Gastroesophageal sphincter (tissue), 3 donors: ENCODE data around the gene LYPD5.

ENCODE experiments used
- CTCF ChIP-seq, 4 experiments: fragments of 200-600 bp in 2 of 4; fragments of 450-650 bp in 2 of 4; sonication (generic) in 1 of 4; IDR thresholded peaks; one replicate each; pipeline ENCODE4 v1.5.1; 2017 to 2019; ENCODE audit warnings: antibody characterized with exemption in 4 of 4, mild to moderate bottlenecking in 2 of 4, moderate library complexity in 2 of 4
- POLR2A ChIP-seq, 2 donors: fragments of 450-650 bp; IDR thresholded peaks; one replicate each; pipeline ENCODE4 v1.6.1; 2017; ENCODE audit warnings: antibody characterized with exemption in 2 of 2, mild to moderate bottlenecking in 2 of 2, moderate library complexity in 1 of 2
- POLR2AphosphoS5 ChIP-seq: sonication (generic); formaldehyde crosslinking; IDR thresholded peaks from one replicate; pipeline ENCODE4 v1.6.1; 2017; ENCODE audit warnings: antibody characterized with exemption

DNA sequence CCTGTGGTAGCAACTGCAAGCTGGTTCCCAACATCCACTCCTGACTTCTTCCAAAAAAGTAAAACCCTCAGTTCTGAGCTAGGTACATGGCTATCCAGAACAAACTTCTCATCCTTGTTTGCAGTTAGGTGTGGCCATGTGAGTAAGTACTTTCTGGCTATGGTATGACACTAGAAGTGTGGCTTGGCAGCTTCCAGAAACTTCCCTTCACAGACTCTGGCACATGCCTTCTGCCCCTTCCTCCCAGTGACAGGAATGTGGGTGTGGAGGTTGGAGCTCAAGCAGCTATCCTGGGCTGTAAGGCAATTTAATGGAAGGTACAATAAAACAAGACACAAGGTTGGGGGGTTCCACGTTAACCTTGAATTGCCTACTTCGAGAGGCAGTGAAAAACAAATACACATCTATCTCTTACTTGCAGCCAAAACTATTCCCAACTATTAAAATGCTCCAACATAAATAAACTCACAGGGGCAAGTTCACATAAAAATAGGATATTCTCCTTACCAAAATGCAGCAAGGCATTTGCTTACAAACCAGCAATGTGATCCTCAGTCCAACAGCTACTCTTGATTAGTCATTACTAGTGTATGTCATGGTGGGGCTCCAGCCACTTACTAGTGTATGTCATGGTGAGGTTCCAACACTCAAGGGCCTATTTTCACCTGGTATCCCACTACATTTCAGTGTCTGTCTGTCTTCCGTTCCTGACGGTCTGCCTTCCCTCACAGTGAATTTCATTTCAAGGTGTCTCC is 50.6 kb downstream of the LYPD5 start:
- TF ChIP-seq POLR2AphosphoS5 = no peak
- no peak for TF ChIP-seq CTCF (IDR thresholded peaks at IDR 0.05)
- no peak for TF ChIP-seq POLR2A (IDR thresholded peaks at IDR 0.05)
